Endothelial cell of hepatic sinusoid (primary cell): Measurements from ENCODE around the gene PCSK4.

ENCODE experiments used
- in situ Hi-C: cut with HindIII; loops from 2 replicates; pipeline ENCODE4 v1.10.0; 2017; ENCODE audit warnings: low sequenced_read_pairs

The PCSK4 gene

GRCh38 chr19:1522838-1523237, 32.7 kb upstream of the PCSK4 start:
- in situ Hi-C loops, result loop anchor here (5.0 to 10.0 kb wide), 3 partner anchors 48 to 108 kb away; partner anchors contain the start of gene C19orf25

GRCh38 chr19:1522061-1522460, 31.9 kb upstream of the PCSK4 start:
- in situ Hi-C loops, result loop anchor here (5.0 to 10.0 kb wide), 3 partner anchors 47 to 107 kb away; partner anchors contain the start of gene C19orf25

- in situ Hi-C loops, result loop anchor here (5.0 to 10.0 kb wide), 3 partner anchors 47 to 107 kb away; partner anchors contain the start of gene C19orf25
These were observed 31.5 kb upstream of the PCSK4 start for GRCh38 chr19:1521636-1522035.

- in situ Hi-C loops, result loop anchor here (5.0 to 10.0 kb wide), 3 partner anchors 45 to 105 kb away; partner anchors contain the start of gene C19orf25
These were observed 30.1 kb upstream of the PCSK4 start for GRCh38 chr19:1520203-1520780.

GRCh38 chr19:1519802-1520201, 29.7 kb upstream of the PCSK4 start:
- in situ Hi-C loops, result loop anchor here (5.0 to 10.0 kb wide), 3 partner anchors 45 to 105 kb away; partner anchors contain the start of gene C19orf25

- in situ Hi-C loops, result no loop called here
These were observed 28.3 kb upstream of the PCSK4 start for GRCh38 chr19:1518471-1518870.

- in situ Hi-C loops, result no loop called here
These were observed 26.2 kb upstream of the PCSK4 start for GRCh38 chr19:1516395-1516753.

GRCh38 chr19:1514986-1515721, 25.0 kb upstream of the PCSK4 start:
- in situ Hi-C loops, result no loop called here

GRCh38 chr19:1514295-1514661, 24.1 kb upstream of the PCSK4 start:
- in situ Hi-C loops, result no loop called here

- in situ Hi-C loops, result no loop called here
These were observed 23.5 kb upstream of the PCSK4 start for GRCh38 chr19:1513499-1514294.

GRCh38 chr19:1512671-1513498, 22.7 kb upstream of the PCSK4 start, which contains the start of gene ADAMTSL5:
TSS of gene ADAMTSL5 (minus strand) at chr19:1513019. CDS start at chr19:1510943, 2,076 bp downstream.
- in situ Hi-C loops, result no loop called here

GRCh38 chr19:1511318-1512317, 21.5 kb upstream of the PCSK4 start:
- in situ Hi-C loops, result no loop called here

GRCh38 chr19:1510807-1511206, 20.7 kb upstream of the PCSK4 start:
- in situ Hi-C loops, result no loop called here

- in situ Hi-C loops, result no loop called here
These were observed 20.3 kb upstream of the PCSK4 start for GRCh38 chr19:1510442-1510806.

- in situ Hi-C loops, result no loop called here
These were observed 19.7 kb upstream of the PCSK4 start for GRCh38 chr19:1509602-1510441.

GRCh38 chr19:1508507-1508856, 18.3 kb upstream of the PCSK4 start:
- in situ Hi-C loops, result no loop called here

- in situ Hi-C loops, result no loop called here
These were observed 17.8 kb upstream of the PCSK4 start for GRCh38 chr19:1507763-1508506.

- in situ Hi-C loops, result no loop called here
These were observed 17.1 kb upstream of the PCSK4 start for GRCh38 chr19:1507192-1507660.
